Measurements from ENCODE around the gene USP32.
A peak's percentile ranks its signal among the peaks of the same experiment; 100 is the strongest.

The USP32 gene

DNA sequence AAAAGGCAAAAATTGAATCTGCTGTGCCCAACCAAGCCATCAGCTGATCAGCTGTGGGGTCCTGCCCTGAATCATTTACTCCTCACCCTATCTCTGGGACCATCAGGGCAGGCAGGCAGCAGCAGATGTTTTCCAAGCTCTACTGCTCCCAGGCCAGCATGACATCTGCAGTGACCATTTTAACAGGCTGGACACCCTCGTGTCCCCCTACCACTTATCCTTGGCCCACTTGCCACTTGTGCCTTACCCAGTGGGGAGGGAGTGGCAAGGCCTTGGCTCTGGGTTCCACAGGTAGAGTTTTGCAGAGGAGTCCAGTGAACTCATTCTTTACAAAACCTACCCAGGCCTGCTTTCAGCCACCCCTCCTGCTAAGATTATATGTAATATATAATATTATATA lies 254.2 kb downstream of the USP32 start:
- no peak for TF ChIP-seq CTCF (IDR thresholded peaks at IDR 0.05; ENCODE audit: control insufficient read depth, extremely low read depth, insufficient read depth)
- no peak for DNase-seq (ENCODE audit: low read depth)
- no peak overlapping the region for H3K4me3 ChIP-seq (ENCODE audit: low read depth, low read length)

GRCh38 chr17:60135951-60136666 lies 255.8 kb downstream of the USP32 start:
- TF ChIP-seq CTCF (IDR thresholded peaks at IDR 0.05; ENCODE audit: control insufficient read depth, extremely low read depth, insufficient read depth), result no peak
- DNase-seq (ENCODE audit: low read depth), result no peak
- H3K4me3 ChIP-seq (ENCODE audit: low read depth, low read length), result peak overlapping the region; percentile 69

DNA sequence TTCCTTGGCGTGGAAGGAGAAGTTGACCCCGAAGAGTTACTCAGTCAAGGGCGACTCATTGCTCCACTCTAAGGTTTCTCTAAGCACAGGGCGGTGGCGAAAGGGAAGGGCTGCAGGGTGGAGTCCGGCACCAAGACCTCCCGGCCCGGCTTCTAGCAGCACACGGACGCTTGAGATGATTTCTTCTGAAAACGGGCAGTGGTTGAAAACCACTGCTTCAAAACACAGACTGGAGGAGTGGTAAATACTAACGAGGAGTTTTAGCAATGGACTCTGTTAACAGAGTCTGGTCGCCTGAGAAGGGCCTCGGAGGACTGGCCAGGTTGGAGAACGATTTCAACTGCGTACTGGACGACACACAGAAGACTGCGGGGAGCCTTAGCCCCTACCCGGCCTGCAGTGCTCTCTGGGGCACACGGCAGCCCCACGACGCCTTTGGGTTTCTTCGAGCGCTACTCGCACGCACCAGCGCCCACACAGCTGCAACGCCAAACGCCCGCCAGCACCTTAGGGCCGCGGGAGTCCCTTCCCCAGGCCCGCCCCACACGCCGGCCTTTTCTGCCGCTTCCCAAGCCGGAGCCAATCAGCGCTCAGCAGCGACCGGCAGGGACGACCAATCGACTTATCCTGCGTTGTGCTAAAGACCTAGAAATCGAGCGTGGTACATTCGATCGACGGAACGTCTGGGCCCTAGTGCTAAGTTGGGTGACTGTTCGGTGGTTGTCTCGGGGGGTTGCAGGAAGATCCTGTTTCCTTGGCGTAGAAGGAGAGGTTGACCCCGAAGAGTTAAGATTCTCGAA lies 256.6 kb downstream of the USP32 start:
- no peak for TF ChIP-seq CTCF (IDR thresholded peaks at IDR 0.05; ENCODE audit: control insufficient read depth, extremely low read depth, insufficient read depth)
- H3K4me3 ChIP-seq (ENCODE audit: low read depth, low read length), result peak overlapping the region; percentile 69
- peak; percentile 68 for DNase-seq (ENCODE audit: low read depth)

DNA sequence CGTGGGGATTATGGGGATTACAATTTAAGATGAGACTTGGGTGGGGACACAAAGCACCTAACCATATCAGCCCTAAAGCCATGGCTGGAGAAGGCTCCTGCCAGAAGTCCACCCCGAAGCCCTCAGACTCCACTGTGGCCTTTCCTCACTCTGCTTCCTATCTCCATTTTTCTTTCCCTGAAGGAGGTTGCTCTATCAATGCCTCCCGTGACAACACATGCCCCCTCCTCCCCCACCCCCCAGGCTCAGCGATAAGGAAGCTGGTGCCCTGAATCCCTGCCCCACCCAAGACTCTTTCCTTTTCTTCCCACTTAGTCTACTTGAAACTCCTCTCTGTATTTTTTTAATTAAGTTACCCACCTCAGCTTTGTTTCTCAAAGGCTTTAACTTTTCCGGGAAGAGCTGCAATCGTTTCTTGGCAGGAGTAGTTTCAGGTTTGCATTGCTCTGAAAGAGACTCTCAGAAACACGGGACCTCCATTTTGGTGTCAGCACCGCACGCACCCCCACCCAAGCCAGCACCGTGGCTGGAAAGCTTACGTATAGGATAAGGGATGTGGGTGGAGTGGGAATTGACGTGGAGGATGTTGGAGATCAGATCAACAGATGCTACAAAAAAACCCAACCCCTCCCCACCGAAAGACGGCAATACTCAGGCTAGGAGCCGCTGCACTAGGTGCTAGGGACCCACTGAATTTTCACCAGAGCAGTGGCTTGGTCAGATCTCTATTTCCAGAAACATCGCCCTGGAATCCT lies 257.4 kb downstream of the USP32 start:
- DNase-seq (ENCODE audit: low read depth), result no peak
- no peak for TF ChIP-seq CTCF (IDR thresholded peaks at IDR 0.05; ENCODE audit: control insufficient read depth, extremely low read depth, insufficient read depth)
- peak overlapping the region; percentile 69 for H3K4me3 ChIP-seq (ENCODE audit: low read depth, low read length)

DNA sequence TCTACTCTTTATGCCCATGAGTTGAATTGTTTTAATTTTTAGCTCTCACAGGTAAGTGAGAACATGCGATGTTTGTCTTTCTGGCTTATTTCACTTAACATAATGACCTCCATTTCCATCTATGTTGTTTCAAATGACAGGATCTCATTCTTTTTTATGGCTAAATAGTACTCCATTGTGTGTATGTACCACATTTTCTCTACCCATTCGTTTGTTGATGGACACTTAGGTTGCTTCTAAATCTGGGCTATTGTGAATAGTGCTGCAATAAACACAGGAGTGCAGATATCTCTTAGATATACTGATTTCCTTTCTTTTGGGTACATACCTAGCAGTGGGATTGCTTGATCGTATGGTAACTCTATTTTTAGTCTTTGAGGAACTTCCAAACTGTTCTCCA lies 261.5 kb downstream of the USP32 start:
- TF ChIP-seq CTCF (IDR thresholded peaks at IDR 0.05; ENCODE audit: control insufficient read depth, extremely low read depth, insufficient read depth), result no peak
- DNase-seq (ENCODE audit: low read depth), result no peak
- H3K4me3 ChIP-seq (ENCODE audit: low read depth, low read length), result no peak overlapping the region

DNA sequence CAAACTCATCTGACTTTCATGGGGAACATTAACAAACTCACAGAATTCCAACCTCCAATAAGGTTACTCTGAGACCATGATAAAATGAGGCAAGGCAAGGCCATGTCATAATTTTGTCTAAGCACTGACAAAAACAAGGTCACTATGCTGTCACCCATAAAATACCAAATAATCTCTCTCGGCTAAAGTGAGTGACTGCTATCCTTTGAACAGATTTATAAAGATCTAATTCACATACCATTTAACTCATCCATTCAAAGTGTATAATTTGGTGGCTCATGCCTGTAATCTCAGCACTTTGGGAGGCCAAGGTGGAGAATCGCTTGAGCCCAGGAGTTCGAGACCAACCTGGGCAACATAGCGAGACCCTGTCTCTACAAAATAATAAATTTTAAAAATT lies 262.8 kb downstream of the USP32 start:
- DNase-seq (ENCODE audit: low read depth), result no peak
- H3K4me3 ChIP-seq (ENCODE audit: low read depth, low read length), result no peak overlapping the region
- TF ChIP-seq CTCF (IDR thresholded peaks at IDR 0.05; ENCODE audit: control insufficient read depth, extremely low read depth, insufficient read depth), result no peak
